Activated gamma-delta T cell treated with anti-CD3 and anti-CD28 coated beads, Interleukin-2, amount 50 U/mL, for 16 hours (primary cell): ENCODE results near the gene CD300A.

Experiments used
- DNase-seq: peaks from one replicate; pipeline ENCODE4 v3.0.0-alpha.2; 2020; ENCODE audit warnings: low read depth

CD300A gene

GRCh38 chr17:74520790-74521480 is 54.5 kb downstream of the CD300A start:
- no peak for DNase-seq

GRCh38 chr17:74521701-74522201 is 55.3 kb downstream of the CD300A start:
- no peak for DNase-seq

GRCh38 chr17:74522381-74523105 is 56.1 kb downstream of the CD300A start:
- DNase-seq, result no peak

- no peak for DNase-seq
Observed at GRCh38 chr17:74523308-74523707, 56.9 kb downstream of the CD300A start.

GRCh38 chr17:74524653-74525464 is 58.4 kb downstream of the CD300A start:
- no peak for DNase-seq

GRCh38 chr17:74525465-74525725 is 59.0 kb downstream of the CD300A start:
- DNase-seq, result no peak

GRCh38 chr17:74525781-74526288 is 59.4 kb downstream of the CD300A start:
- no peak for DNase-seq

GRCh38 chr17:74526681-74527080 is 60.2 kb downstream of the CD300A start:
- no peak for DNase-seq

- no peak for DNase-seq
Observed at GRCh38 chr17:74527081-74527480, 60.6 kb downstream of the CD300A start.

GRCh38 chr17:74527756-74528155 is 61.3 kb downstream of the CD300A start:
- DNase-seq, result no peak

GRCh38 chr17:74528491-74529199 is 62.2 kb downstream of the CD300A start:
- no peak for DNase-seq

GRCh38 chr17:74529243-74529642 is 62.8 kb downstream of the CD300A start:
- no peak for DNase-seq

- DNase-seq, result no peak
Observed at GRCh38 chr17:74530831-74531150, 64.4 kb downstream of the CD300A start.

- DNase-seq, result no peak
Observed at GRCh38 chr17:74531231-74531761, 64.9 kb downstream of the CD300A start, which contains the start of gene CD300LB. Gene CD300LB (minus strand): TSS chr17:74531475. CDS start chr17:74531350, 125 bp downstream.

- DNase-seq, result no peak
Observed at GRCh38 chr17:74532115-74532514, 65.7 kb downstream of the CD300A start.
